HCT116 (cell line): Measurements from ENCODE around the gene LASP1NB.

Experiments used
- EZH2 ChIP-seq: fragments of 200-600 bp; sonication (generic); IDR thresholded peaks from 2 replicates; pipeline ENCODE4 v1.6.1; 2017; ENCODE audit warnings: antibody characterized with exemption, mixed run types
- JUND ChIP-seq: IDR thresholded peaks from 2 replicates; pipeline ENCODE4 v1.6.1; 2012
- ZNF274 ChIP-seq: fragments of 200-500 bp; sonication (Bioruptor generic); IDR thresholded peaks from 2 replicates; pipeline ENCODE4 v1.6.1; 2014; ENCODE audit warnings: mild to moderate bottlenecking, low read depth, low read length, inconsistent platforms
- TF ChIP-seq, protein P1 (sequence below), 3 experiments: fragments of 200-600 bp in 1 of 3; sonication (generic) in 1 of 3; IDR thresholded peaks in 2 of 3; conservative IDR thresholded peaks in 1 of 3; 2 replicates each; pipeline ENCODE4 v1.5.1; 2012 to 2017; ENCODE audit warnings: low read depth in 2 of 3, low read length in 2 of 3, antibody characterized with exemption in 1 of 3, borderline replicate concordance in 1 of 3, control low read depth in 1 of 3, mild to moderate bottlenecking in 1 of 3, mixed read lengths in 1 of 3, mixed run types in 1 of 3, moderate library complexity in 1 of 3; ENCODE audit not compliant: insufficient read depth in 1 of 3
- TF ChIP-seq, protein P2 (sequence below): IDR thresholded peaks from 2 replicates; pipeline ENCODE4 v1.6.1; 2012; ENCODE audit warnings: low read depth
- TF ChIP-seq, protein P3 (sequence below): IDR thresholded peaks from 2 replicates; pipeline ENCODE4 v1.6.1; 2011; ENCODE audit warnings: mild to moderate bottlenecking, low read length, moderate library complexity; ENCODE audit not compliant: insufficient replicate concordance; ENCODE audit errors: extremely low read depth

DNA sequence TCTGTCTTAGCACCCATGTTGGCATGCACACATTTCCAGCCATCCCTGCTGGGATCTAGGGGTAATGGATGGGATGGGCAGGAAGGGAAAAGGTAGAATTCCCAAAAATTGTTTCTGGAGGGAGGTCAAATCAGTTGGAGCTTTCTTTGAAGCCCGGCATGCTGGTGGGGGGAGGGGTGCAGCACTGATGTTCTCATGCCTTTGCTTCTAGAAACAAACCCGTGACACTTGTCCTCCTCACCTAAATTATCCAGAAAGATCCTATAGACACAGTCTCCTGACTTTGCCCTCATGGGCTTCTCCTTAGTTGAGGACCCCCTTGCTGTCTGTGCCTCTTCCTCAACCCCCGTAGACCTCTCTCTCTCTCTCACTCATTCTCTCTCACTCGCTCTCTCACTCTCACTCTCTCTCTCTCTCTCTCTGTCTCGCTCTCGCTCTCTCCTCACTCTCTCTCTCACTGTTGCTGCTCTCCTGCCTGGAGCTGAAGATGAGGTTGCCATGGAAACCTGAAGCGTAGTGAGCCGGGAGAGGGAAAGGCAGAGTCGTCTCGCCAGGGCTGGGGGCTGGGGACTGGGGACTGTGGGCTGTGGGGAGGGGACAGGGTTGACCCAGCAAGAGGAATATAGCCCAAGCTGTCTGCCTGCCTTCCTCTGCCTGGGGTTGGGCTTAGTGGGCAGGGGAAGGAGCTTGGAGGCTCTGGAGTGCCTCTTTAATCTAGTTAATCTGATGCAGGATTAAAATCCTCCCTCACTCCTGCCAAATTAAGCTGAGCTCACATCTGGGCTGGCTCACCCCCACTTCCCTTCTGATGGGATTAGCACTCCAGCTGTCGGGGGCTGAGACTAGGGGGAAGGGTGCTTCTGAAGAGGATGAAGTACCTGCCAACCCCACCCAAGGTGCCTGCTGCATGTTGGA is 39.4 kb upstream of the LASP1NB start:
- TF ChIP-seq ZNF274 (no peak), JUND (no peak), EZH2 (no peak)
- TF ChIP-seq, protein P1, sequence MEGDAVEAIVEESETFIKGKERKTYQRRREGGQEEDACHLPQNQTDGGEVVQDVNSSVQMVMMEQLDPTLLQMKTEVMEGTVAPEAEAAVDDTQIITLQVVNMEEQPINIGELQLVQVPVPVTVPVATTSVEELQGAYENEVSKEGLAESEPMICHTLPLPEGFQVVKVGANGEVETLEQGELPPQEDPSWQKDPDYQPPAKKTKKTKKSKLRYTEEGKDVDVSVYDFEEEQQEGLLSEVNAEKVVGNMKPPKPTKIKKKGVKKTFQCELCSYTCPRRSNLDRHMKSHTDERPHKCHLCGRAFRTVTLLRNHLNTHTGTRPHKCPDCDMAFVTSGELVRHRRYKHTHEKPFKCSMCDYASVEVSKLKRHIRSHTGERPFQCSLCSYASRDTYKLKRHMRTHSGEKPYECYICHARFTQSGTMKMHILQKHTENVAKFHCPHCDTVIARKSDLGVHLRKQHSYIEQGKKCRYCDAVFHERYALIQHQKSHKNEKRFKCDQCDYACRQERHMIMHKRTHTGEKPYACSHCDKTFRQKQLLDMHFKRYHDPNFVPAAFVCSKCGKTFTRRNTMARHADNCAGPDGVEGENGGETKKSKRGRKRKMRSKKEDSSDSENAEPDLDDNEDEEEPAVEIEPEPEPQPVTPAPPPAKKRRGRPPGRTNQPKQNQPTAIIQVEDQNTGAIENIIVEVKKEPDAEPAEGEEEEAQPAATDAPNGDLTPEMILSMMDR (IDR thresholded peaks at IDR 0.05 in 2 of 3, conservative IDR thresholded peaks at IDR 0.05 in 1 of 3; ENCODE audit: borderline replicate concordance in 1 of 3, insufficient read depth in 1 of 3, low read depth in 2 of 3, low read length in 2 of 3) = no peak
- TF ChIP-seq, protein P2, sequence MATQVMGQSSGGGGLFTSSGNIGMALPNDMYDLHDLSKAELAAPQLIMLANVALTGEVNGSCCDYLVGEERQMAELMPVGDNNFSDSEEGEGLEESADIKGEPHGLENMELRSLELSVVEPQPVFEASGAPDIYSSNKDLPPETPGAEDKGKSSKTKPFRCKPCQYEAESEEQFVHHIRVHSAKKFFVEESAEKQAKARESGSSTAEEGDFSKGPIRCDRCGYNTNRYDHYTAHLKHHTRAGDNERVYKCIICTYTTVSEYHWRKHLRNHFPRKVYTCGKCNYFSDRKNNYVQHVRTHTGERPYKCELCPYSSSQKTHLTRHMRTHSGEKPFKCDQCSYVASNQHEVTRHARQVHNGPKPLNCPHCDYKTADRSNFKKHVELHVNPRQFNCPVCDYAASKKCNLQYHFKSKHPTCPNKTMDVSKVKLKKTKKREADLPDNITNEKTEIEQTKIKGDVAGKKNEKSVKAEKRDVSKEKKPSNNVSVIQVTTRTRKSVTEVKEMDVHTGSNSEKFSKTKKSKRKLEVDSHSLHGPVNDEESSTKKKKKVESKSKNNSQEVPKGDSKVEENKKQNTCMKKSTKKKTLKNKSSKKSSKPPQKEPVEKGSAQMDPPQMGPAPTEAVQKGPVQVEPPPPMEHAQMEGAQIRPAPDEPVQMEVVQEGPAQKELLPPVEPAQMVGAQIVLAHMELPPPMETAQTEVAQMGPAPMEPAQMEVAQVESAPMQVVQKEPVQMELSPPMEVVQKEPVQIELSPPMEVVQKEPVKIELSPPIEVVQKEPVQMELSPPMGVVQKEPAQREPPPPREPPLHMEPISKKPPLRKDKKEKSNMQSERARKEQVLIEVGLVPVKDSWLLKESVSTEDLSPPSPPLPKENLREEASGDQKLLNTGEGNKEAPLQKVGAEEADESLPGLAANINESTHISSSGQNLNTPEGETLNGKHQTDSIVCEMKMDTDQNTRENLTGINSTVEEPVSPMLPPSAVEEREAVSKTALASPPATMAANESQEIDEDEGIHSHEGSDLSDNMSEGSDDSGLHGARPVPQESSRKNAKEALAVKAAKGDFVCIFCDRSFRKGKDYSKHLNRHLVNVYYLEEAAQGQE = no peak
- TF ChIP-seq, protein P3, sequence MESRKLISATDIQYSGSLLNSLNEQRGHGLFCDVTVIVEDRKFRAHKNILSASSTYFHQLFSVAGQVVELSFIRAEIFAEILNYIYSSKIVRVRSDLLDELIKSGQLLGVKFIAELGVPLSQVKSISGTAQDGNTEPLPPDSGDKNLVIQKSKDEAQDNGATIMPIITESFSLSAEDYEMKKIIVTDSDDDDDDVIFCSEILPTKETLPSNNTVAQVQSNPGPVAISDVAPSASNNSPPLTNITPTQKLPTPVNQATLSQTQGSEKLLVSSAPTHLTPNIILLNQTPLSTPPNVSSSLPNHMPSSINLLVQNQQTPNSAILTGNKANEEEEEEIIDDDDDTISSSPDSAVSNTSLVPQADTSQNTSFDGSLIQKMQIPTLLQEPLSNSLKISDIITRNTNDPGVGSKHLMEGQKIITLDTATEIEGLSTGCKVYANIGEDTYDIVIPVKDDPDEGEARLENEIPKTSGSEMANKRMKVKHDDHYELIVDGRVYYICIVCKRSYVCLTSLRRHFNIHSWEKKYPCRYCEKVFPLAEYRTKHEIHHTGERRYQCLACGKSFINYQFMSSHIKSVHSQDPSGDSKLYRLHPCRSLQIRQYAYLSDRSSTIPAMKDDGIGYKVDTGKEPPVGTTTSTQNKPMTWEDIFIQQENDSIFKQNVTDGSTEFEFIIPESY = no peak
